HepG2 (cell line): ENCODE data around the gene ANKRD65. TPM values are rescaled to one million over a fixed set of nuclear protein-coding genes. Genes with fewer than 3 reads are reported as not detected.

ENCODE experiments used
- AGO2 ChIP-seq: fragments of 200-400 bp; formaldehyde crosslinking; optimal IDR thresholded peaks from 2 replicates; pipeline ENCODE3; 2017; ENCODE audit warnings: mild to moderate bottlenecking, low read depth, low read length, moderate library complexity
- ATF4 ChIP-seq, 2 experiments: fragments of 450-650 bp in 1 of 2; sonication (generic) in 1 of 2; formaldehyde crosslinking; IDR thresholded peaks; 2 replicates each; pipeline versions ENCODE4 v1.5.0 to v1.8.0; 2020 to 2022; ENCODE audit warnings: mild to moderate bottlenecking in 1 of 2, missing genetic modification reagents in 1 of 2
- CBX2 ChIP-seq, 2 experiments: fragments of 200-600 bp in 1 of 2; sonication (generic); formaldehyde crosslinking in 1 of 2; IDR thresholded peaks; 2 replicates each; pipeline versions ENCODE4 v1.7.0 to v1.8.1; 2018 to 2022; ENCODE audit warnings: low read depth in 2 of 2, low read length in 1 of 2, mild to moderate bottlenecking in 1 of 2, missing genetic modification reagents in 1 of 2
- GATAD1 ChIP-seq: IDR thresholded peaks from 2 replicates; pipeline ENCODE4 v1.6.1; 2016; ENCODE audit warnings: missing genetic modification reagents, missing compliant biosample characterization
- GTF3A ChIP-seq: sonication (generic); formaldehyde crosslinking; conservative IDR thresholded peaks from 2 replicates; pipeline ENCODE4 v1.4.0; 2020; ENCODE audit warnings: mild to moderate bottlenecking, missing genetic modification reagents
- HNRNPUL1 ChIP-seq: fragments of 200-400 bp; formaldehyde crosslinking; IDR thresholded peaks from 2 replicates; pipeline ENCODE4 v1.6.1; 2017; ENCODE audit warnings: low read depth, mild to moderate bottlenecking, low read length, moderate library complexity
- PBX2 ChIP-seq: IDR thresholded peaks from 2 replicates; pipeline ENCODE4 v1.6.1; 2016; ENCODE audit warnings: control low read depth
- SMARCC2 ChIP-seq: fragments of 450-650 bp; IDR thresholded peaks from 2 replicates; pipeline ENCODE4 v1.6.1; 2017; ENCODE audit warnings: antibody characterized with exemption, mild to moderate bottlenecking
- SOX13 ChIP-seq, 3 experiments: fragments of 450-650 bp in 1 of 3; sonication (generic) in 1 of 3; formaldehyde crosslinking in 1 of 3; IDR thresholded peaks in 2 of 3; conservative IDR thresholded peaks in 1 of 3; 2 replicates each; pipeline versions ENCODE4 v1.5.0 to v1.6.1; 2016 to 2020; ENCODE audit warnings: antibody characterized with exemption in 1 of 3, mild to moderate bottlenecking in 1 of 3, missing compliant biosample characterization in 1 of 3, missing genetic modification reagents in 1 of 3, moderate library complexity in 1 of 3
- ZFP41 ChIP-seq: sonication (generic); formaldehyde crosslinking; IDR thresholded peaks from 2 replicates; pipeline ENCODE4 v1.4.0; 2020; ENCODE audit warnings: mild to moderate bottlenecking, missing genetic modification reagents, borderline replicate concordance
- ZNF101 ChIP-seq: sonication (generic); formaldehyde crosslinking; IDR thresholded peaks from 2 replicates; pipeline ENCODE4 v1.4.0; 2020; ENCODE audit warnings: mild to moderate bottlenecking, low read depth, missing genetic modification reagents, borderline replicate concordance
- ZNF362 ChIP-seq: sonication (generic); formaldehyde crosslinking; IDR thresholded peaks from 2 replicates; pipeline ENCODE4 v1.4.0; 2020; ENCODE audit warnings: missing genetic modification reagents, mild to moderate bottlenecking, borderline replicate concordance
- ZNF546 ChIP-seq: sonication (generic); formaldehyde crosslinking; conservative IDR thresholded peaks from 2 replicates; pipeline ENCODE4 v1.8.1; 2023; ENCODE audit warnings: mild to moderate bottlenecking, missing genetic modification reagents
- ZNF550 ChIP-seq: sonication (generic); formaldehyde crosslinking; IDR thresholded peaks from 2 replicates; pipeline ENCODE4 v1.4.0; 2020; ENCODE audit warnings: mild to moderate bottlenecking, missing genetic modification reagents, borderline replicate concordance
- ZNF687 ChIP-seq: sonication (generic); formaldehyde crosslinking; IDR thresholded peaks from 2 replicates; pipeline ENCODE4 v1.5.1; 2020; ENCODE audit warnings: mild to moderate bottlenecking, missing genetic modification reagents, moderate library complexity
- polyA plus RNA-seq, 8 experiments: library from polyadenylated mRNA; depleted of rRNA in 3 of 8; stranded (reverse) in 7 of 8; unstranded in 1 of 8; fragments of >200 nt; fragmentation: Illumina TruSeq in 4 of 8; extraction: Trizol in 4 of 8; gene quantifications; 2 replicates each; pipeline versions ENCODE4 v1.2.1 to v1.2.3, GENCODE V29; 2011 to 2016; ENCODE audit warnings: low read depth in 4 of 8, missing spikeins in 1 of 8, mixed read lengths in 1 of 8; ENCODE audit not compliant: insufficient read depth in 1 of 8
- total RNA-seq, 5 experiments: library from RNA; depleted of rRNA; stranded (reverse); fragments of >200 nt; fragmentation: Illumina TruSeq; extraction: Trizol; gene quantifications; 2 replicates each; pipeline ENCODE4 v1.2.3, GENCODE V29; 2016; ENCODE audit warnings: low read depth in 1 of 5

Gene ANKRD65
- total and polyA plus RNA-seq, 2 of the 13 experiments (the other 11 are each of a cell fraction or from before 2014, with no cell fraction given) = 12.1 to 30.1 TPM

GRCh38 chr1:1437033-1437903, 16.2 kb upstream of the ANKRD65 start (continued):
- TF ChIP-seq PBX2 (CRISPR knock-in tag) = no peak
- no peak for TF ChIP-seq ZNF362
- TF ChIP-seq HNRNPUL1 = no peak
- TF ChIP-seq ZNF687 (CRISPR knock-in tag) = peak; percentile 66; the same call in 1 of the 2 replicates
- TF ChIP-seq GTF3A (CRISPR knock-in tag) = no peak
- TF ChIP-seq ZNF546 (CRISPR knock-in tag) = no peak
- TF ChIP-seq SMARCC2 = no peak
- TF ChIP-seq SOX13 (IDR thresholded peaks at IDR 0.05) = no peak
- no peak for TF ChIP-seq SOX13 (CRISPR knock-in tag; conservative IDR thresholded peaks at IDR 0.05 in 1 of 2, IDR thresholded peaks at IDR 0.05 in 1 of 2)
- TF ChIP-seq ZNF101 (CRISPR knock-in tag) = no peak
- no peak for TF ChIP-seq ATF4 (CRISPR knock-in tag; IDR thresholded peaks at IDR 0.05)
- TF ChIP-seq GATAD1 (CRISPR knock-in tag) = no peak
- TF ChIP-seq CBX2 (IDR thresholded peaks at IDR 0.05; ENCODE audit: low read depth, low read length) = no peak
- TF ChIP-seq CBX2 (CRISPR knock-in tag; IDR thresholded peaks at IDR 0.05; ENCODE audit: low read depth) = no peak
- 0 out of 2 replicates have a peak, but pooled peaks have one; percentile 30 for TF ChIP-seq ZNF550 (CRISPR knock-in tag)
- no peak for TF ChIP-seq ZFP41 (CRISPR knock-in tag)
- TF ChIP-seq AGO2 = peak; percentile 52
